Tibial artery (tissue), 4 donors: ENCODE data around the gene CASD1.

ENCODE experiments used
- DNase-seq, 2 donors: peaks; one replicate each; pipeline ENCODE4 v3.0.0-alpha.2; 2019
- H3K27ac ChIP-seq, 2 donors: fragments of 200-600 bp; sonication (generic) in 1 of 2; 1 replicate in 1 of 2; 2 replicates in 1 of 2; pipeline ENCODE4 v1.5.1; 2018 to 2019; ENCODE audit warnings: mild to moderate bottlenecking in 1 of 2
- H3K27me3 ChIP-seq, 2 donors: fragments of 200-600 bp; sonication (generic) in 1 of 2; one replicate each; pipeline versions ENCODE4 v1.5.1 to v1.6.0; 2016 to 2019
- H3K36me3 ChIP-seq, 3 donors: fragments of 200-600 bp; sonication (generic) in 2 of 3; one replicate each; pipeline ENCODE4 v1.5.1; 2016 to 2019; ENCODE audit warnings: mild to moderate bottlenecking in 2 of 3
- H3K4me1 ChIP-seq, 4 donors: fragments of 200-600 bp; sonication (generic) in 2 of 4; 1 replicate in 3 of 4; 2 replicates in 1 of 4; pipeline ENCODE4 v1.5.1; 2016 to 2019
- H3K4me3 ChIP-seq, 2 donors: fragments of 200-600 bp; sonication (generic) in 1 of 2; 1 replicate in 1 of 2; 2 replicates in 1 of 2; pipeline ENCODE4 v1.5.1; 2018 to 2019; ENCODE audit warnings: mild to moderate bottlenecking in 2 of 2
- H3K9me3 ChIP-seq, 3 donors: fragments of 200-600 bp; sonication (generic) in 1 of 3; one replicate each; pipeline ENCODE4 v1.5.1; 2016 to 2019
- intact Hi-C: fragments of 100-400 bp; cut with DNase I; formaldehyde crosslinking; loops from one replicate; pipeline ENCODE4 v1.15.0; 2023; ENCODE audit warnings: low total_unique reads
- TF ChIP-seq, protein P1 (sequence below), 2 experiments: fragments of 200-600 bp in 1 of 2; fragments of 450-650 bp in 1 of 2; IDR thresholded peaks; one replicate each; pipeline ENCODE4 v1.5.1; 2017 to 2019; ENCODE audit warnings: antibody characterized with exemption in 2 of 2, mild to moderate bottlenecking in 1 of 2, moderate library complexity in 1 of 2

The CASD1 gene

DNA sequence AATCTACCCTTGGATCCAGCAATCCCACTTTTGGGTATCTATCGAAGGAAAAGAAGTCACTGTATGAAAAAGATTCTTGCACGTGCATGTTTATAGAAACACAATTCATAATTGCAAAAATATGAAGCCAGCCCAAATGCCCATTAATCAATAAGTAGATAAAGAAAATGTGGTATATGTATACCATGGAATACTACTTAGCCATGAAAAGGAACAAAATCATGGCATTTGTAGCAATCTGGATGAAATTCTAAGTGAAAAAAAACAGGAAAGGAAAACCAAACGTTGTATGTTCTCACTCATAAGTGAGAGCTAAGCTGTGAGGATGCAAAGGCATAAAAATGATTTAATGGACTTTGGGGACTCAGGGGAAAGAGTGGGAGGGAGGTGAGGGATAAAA is 18.2 kb upstream of the CASD1 start:
- no peak overlapping the region for H3K27ac ChIP-seq
- H3K4me1 ChIP-seq = no peaks in the 10 kb centered on the region
- no peaks in the 10 kb centered on the region for H3K36me3 ChIP-seq
- TF ChIP-seq, protein P1, sequence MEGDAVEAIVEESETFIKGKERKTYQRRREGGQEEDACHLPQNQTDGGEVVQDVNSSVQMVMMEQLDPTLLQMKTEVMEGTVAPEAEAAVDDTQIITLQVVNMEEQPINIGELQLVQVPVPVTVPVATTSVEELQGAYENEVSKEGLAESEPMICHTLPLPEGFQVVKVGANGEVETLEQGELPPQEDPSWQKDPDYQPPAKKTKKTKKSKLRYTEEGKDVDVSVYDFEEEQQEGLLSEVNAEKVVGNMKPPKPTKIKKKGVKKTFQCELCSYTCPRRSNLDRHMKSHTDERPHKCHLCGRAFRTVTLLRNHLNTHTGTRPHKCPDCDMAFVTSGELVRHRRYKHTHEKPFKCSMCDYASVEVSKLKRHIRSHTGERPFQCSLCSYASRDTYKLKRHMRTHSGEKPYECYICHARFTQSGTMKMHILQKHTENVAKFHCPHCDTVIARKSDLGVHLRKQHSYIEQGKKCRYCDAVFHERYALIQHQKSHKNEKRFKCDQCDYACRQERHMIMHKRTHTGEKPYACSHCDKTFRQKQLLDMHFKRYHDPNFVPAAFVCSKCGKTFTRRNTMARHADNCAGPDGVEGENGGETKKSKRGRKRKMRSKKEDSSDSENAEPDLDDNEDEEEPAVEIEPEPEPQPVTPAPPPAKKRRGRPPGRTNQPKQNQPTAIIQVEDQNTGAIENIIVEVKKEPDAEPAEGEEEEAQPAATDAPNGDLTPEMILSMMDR (IDR thresholded peaks at IDR 0.05) = no peak
- intact Hi-C loops = no loop called here
- H3K4me3 ChIP-seq = no peak overlapping the region
- DNase-seq = no peak
- H3K27me3 ChIP-seq = no peaks in the 10 kb centered on the region
- H3K9me3 ChIP-seq = no peaks in the 10 kb centered on the region

DNA sequence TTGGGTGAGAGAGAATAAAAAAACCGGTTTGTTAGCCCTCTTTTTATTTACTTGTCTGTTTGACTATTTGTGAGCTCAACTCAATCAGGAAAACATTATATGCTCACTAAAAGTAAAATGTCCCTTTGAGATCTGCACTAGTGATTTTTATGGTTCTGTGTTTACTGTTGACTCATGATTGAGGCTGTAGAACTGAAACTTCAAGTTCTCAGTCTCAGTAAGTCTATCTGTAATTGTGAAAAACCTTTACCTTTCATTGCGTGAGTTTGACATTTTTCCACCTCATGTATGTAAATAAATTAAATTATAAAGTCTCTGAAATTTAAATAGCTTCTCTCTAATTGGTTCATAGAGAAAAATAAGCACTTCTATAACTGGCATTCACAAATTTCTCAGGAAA is 17.0 kb upstream of the CASD1 start:
- intact Hi-C loops = no loop called here
- H3K4me1 ChIP-seq = no peaks in the 10 kb centered on the region
- no peak overlapping the region for H3K27ac ChIP-seq
- H3K4me3 ChIP-seq = no peak overlapping the region
- TF ChIP-seq, protein P1 (IDR thresholded peaks at IDR 0.05) = no peak
- H3K9me3 ChIP-seq = peaks cover 0 to 9% (median 7%) of the 10 kb centered on the region in 3 donors
- H3K27me3 ChIP-seq = no peaks in the 10 kb centered on the region
- no peaks in the 10 kb centered on the region for H3K36me3 ChIP-seq
- no peak for DNase-seq

DNA sequence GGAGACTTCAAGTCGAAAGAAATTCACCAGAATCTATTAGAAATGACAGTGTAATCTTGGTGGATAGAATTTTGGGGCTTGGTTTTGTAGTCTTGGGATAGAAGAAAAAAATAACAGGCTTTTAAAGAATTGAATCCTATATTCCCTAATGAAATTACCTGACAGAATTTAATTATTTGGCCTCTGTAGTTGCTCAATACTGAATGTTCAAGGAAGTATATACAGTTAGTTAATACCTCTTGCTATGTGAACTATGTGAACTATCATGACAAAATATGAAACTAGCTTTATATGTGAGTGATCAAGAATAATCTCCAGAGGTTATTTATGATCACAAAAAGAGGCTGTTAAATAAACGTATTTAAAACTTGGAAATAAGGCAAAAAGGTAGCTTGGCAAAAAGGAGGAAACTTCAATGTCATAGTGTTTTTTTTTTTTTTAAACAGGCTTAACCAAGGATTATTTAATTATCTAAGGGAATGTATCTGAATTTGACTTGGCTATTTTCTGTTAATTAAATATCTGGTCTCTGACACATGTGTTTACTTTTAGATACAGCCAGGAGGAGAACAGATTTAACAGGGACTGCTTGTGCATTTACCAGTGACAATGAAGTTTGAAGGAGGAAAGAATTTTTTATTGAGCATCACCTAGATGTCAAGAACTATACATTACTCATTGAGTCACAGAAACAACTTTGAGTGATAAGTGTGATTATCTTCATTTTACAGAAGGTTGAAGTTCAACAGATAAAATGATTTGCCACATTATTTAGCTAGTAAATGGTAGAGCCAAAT is 11.5 kb upstream of the CASD1 start:
- no peaks in the 10 kb centered on the region for H3K27me3 ChIP-seq
- peaks cover 0 to 10% (median 7%) of the 10 kb centered on the region in 3 donors for H3K9me3 ChIP-seq
- no peaks in the 10 kb centered on the region for H3K36me3 ChIP-seq
- no peak overlapping the region for H3K4me3 ChIP-seq
- no peak for DNase-seq
- intact Hi-C loops = no loop called here
- H3K4me1 ChIP-seq = no peaks in the 10 kb centered on the region
- H3K27ac ChIP-seq = no peak overlapping the region
- TF ChIP-seq, protein P1 (IDR thresholded peaks at IDR 0.05) = no peak

DNA sequence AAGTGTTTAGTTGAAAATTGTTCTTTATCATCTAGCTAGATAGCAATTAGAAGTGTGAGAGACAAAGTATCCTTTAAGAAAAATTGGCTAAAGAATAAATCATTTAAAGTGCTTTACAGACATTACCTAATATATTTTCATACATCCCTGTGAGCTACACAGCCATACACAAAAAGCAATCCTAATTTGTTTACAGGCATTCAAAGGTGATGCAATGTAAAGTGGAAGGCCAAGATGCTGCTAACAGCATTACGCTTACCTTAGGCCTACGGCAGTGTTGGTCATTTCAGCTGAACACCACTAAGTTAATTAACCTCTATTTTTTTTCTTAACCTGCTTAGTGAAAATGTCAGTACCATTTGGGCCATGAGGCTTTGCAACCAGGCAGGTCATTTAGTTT is 10.7 kb upstream of the CASD1 start:
- H3K27ac ChIP-seq = no peak overlapping the region
- no peak for DNase-seq

DNA sequence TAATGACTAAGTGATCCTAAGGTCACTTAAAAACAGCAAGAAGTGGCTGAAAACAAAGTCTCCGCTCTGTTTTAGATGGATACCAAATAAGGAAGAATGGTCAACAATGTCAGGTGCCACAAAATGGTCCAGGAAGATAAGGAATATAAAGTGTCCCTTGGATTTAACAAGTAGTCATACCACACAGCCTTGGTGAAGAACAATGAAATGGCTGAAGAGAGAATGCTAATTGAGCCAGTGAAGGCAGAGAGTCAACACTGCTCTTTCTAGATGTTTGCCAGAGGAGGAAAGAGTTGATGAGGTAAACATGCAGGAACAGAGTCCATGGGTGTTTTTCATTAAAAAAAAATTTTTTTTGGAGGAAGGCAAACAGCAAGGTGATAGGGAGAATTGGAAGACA is 2.1 kb upstream of the CASD1 start:
- Histone ChIP-seq H3K4me1 (peaks cover 0 to 16% (median 4%) of the 10 kb centered on the region in 4 donors), H3K9me3 (no peaks in the 10 kb centered on the region), H3K27ac (no peak overlapping the region), H3K27me3 (no peaks in the 10 kb centered on the region), H3K36me3 (no peaks in the 10 kb centered on the region), H3K4me3 (no peak overlapping the region)
- intact Hi-C loops = no loop called here
- DNase-seq = no peak
- TF ChIP-seq, protein P1 (IDR thresholded peaks at IDR 0.05) = no peak

More for the DNA sequence above, 10.7 kb upstream of the CASD1 start:
- no peak overlapping the region for H3K4me3 ChIP-seq
- no peaks in the 10 kb centered on the region for H3K27me3 ChIP-seq
- intact Hi-C loops = no loop called here
- peaks cover 0 to 10% (median 7%) of the 10 kb centered on the region in 3 donors for H3K9me3 ChIP-seq
- TF ChIP-seq, protein P1 (IDR thresholded peaks at IDR 0.05) = no peak
- H3K36me3 ChIP-seq = no peaks in the 10 kb centered on the region
- H3K4me1 ChIP-seq = no peaks in the 10 kb centered on the region
